Lower leg skin (tissue), 4 donors: ENCODE results near the gene CD200R1L. TPM values are rescaled to one million over a fixed set of nuclear protein-coding genes. Genes with fewer than 3 reads are reported as not detected.

Experiments used
- DNase-seq, 2 donors: peaks; one replicate each; pipeline ENCODE4 v3.0.0-alpha.2; 2019; ENCODE audit warnings: low spot score in 2 of 2
- H3K4me3 ChIP-seq: fragments of 200-600 bp; sonication (generic); 2 replicates; pipeline ENCODE4 v1.5.1; 2017; ENCODE audit warnings: mild to moderate bottlenecking, low read depth; ENCODE audit not compliant: poor library complexity, severe bottlenecking
- POLR2A ChIP-seq, 2 donors: fragments of 450-650 bp; IDR thresholded peaks; one replicate each; pipeline ENCODE4 v1.6.1; 2016 to 2017; ENCODE audit warnings: antibody characterized with exemption in 2 of 2, mild to moderate bottlenecking in 1 of 2, moderate library complexity in 1 of 2
- WGBS, 2 donors: methylation state at CpG; one replicate each; pipeline ENCODE4 v1.1.5; 2018; 5-methylcytosine and 5-hydroxymethylcytosine counted together
- intact Hi-C: fragments of 100-400 bp; cut with DNase I; formaldehyde crosslinking; loops from one replicate; pipeline ENCODE4 v1.15.0; 2023; ENCODE audit warnings: low total_unique reads
- total RNA-seq, 4 donors: library from RNA; depleted of rRNA; stranded (reverse); fragments of >200 nt; gene quantifications; one replicate each; pipeline ENCODE4 v1.1.0, GENCODE V29; 2016
- TF ChIP-seq, protein P1 (sequence below), 3 donors: fragments of 450-650 bp; IDR thresholded peaks; one replicate each; pipeline ENCODE4 v1.5.1; 2016; ENCODE audit warnings: antibody characterized with exemption in 3 of 3, mild to moderate bottlenecking in 3 of 3, moderate library complexity in 2 of 3

The CD200R1L gene
- total RNA-seq, 4 donors from 2014 or later: not detected

DNA sequence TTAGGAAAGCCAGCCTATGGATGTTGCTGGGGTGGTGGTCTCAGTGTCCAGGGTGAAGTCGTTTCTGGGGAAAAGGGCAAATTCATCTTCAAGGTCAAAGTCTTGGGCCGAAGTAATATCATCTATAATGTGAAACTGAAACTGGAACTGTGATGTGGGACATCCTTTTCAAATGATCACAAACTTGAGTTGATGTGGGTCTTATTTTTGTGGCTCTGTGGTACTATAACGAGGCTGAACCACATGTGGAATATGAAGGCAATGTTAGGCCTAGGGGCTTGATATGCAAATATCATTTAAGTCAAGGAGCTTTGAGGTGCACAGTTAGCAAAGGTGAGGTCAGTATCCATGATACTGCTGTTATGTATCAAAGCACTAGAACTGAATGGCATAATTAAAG, 1.5 kb upstream of the CD200R1L start:
- DNase-seq: no peak
- no peak overlapping the region for H3K4me3 ChIP-seq
- TF ChIP-seq POLR2A (IDR thresholded peaks at IDR 0.05): no peak
- TF ChIP-seq, protein P1, sequence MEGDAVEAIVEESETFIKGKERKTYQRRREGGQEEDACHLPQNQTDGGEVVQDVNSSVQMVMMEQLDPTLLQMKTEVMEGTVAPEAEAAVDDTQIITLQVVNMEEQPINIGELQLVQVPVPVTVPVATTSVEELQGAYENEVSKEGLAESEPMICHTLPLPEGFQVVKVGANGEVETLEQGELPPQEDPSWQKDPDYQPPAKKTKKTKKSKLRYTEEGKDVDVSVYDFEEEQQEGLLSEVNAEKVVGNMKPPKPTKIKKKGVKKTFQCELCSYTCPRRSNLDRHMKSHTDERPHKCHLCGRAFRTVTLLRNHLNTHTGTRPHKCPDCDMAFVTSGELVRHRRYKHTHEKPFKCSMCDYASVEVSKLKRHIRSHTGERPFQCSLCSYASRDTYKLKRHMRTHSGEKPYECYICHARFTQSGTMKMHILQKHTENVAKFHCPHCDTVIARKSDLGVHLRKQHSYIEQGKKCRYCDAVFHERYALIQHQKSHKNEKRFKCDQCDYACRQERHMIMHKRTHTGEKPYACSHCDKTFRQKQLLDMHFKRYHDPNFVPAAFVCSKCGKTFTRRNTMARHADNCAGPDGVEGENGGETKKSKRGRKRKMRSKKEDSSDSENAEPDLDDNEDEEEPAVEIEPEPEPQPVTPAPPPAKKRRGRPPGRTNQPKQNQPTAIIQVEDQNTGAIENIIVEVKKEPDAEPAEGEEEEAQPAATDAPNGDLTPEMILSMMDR (IDR thresholded peaks at IDR 0.05): no peak
- intact Hi-C loops: no loop called here
- 41 to 54% methylated on average over 3 of the region's 3 CpGs for WGBS, 2 donors

DNA sequence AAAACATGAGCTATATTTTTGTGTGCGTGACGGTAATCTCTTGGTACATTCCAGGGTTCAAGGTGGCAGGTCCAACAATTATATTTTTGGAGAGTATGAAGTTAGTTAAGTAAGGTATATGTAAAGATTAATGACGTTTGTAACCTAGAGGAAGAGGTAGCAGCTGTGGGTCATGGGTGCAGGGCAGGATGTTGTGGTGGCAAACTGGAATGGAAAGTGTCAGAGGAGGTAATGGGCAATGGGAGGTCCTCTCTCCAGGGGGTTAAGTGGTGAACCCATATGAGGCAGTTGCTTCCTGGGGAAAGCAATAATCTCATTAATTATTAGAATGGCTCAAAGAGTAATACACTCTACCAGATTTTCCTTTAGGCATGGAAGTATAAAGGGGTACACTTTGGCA, 1.0 kb upstream of the CD200R1L start:
- intact Hi-C loops: no loop called here
- H3K4me3 ChIP-seq: no peak overlapping the region
- 74 to 79% methylated on average over 3 of the region's 3 CpGs for WGBS, 2 donors
- no peak for DNase-seq
- TF ChIP-seq POLR2A (IDR thresholded peaks at IDR 0.05): no peak

DNA sequence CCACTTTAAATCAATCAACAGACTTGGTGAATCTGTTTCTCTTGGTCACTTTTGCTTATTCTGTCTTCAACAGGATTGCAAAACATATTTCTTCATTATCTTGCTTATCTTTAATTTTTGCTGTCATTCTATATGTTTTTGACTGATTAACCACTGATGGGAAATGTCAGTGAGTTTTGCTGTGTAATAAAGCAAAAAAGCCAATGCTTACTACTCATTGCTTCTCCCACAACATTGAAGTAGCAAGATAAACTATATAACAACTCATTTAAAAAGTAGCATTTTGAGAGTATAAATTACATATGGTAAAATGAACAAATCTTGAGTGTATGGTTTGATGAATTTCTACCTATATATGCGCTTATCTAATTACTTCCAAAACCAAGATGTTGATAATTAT, 892 bp downstream of the CD200R1L start:
- DNase-seq: no peak
- no peak for TF ChIP-seq POLR2A (IDR thresholded peaks at IDR 0.05)
- TF ChIP-seq, protein P1 (IDR thresholded peaks at IDR 0.05): no peak
- H3K4me3 ChIP-seq: no peak overlapping the region
- WGBS, 2 donors: 91 to 95% methylated on average over 1 of the region's 1 CpG
- intact Hi-C loops: no loop called here

DNA sequence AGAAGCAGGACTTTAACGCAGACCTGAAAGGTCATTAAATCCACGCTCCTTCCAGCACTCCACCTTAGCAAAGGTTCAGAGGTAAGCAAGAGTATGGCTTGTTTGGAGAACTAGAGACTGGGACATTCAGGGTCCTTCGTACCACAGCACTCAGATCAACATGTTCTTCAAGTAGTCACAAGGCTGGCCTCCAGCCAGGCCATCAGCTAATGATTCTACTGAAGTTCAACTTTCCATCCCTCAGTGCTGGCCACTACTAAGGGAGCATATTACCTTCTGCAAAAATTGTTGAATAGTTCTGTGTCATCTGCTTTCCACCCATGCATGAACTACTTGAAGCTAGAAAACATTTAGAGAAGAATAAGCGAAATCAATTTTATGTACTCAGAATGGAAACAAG, 17.6 kb downstream of the CD200R1L start:
- WGBS, 2 donors: 85 to 95% methylated on average over 4 of the region's 4 CpGs

DNA sequence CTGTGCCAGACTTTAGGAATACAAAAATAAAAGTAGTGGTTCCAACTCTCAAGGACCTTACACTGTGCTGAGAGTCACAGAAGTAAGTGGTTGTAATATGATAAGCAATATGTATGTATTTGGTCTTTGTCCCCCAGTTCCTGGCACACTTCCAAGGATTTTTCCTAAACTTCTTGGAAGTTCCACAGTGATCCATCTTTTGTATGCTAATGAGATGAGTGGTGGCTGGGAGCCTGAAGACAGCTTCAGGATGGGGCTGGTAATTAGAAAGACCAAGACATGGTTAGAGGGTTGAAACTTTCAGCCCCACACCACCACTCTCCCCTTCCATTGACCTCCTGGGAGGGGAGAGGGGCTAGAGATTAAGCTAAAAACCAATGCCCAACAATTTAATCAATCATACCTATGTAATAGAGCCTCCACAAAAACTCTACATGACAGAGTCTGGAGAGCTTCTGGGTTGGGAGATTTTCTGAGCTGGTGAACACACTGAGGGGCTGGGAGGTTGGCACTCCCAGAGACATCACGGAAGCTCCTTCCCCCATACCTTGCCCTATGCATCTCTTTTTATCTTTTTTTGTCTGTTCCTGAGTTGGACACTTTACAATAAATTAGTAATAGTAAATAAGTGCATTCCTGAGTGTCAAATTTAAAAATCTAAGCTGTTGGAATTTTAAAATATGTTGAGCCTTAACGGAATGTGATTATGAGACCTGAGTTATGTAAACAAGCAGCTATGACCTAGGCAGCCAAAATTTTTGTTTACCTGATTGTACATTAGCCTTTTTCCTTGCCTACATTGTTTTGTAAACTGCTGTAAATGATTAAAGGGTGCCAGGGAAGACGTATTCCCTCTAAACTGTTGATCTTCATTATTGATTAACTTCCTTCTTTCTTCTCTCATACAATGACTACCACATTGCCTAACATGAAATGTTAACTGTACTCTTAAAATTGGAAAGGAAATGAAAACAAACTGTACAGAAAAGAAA, 24.3 kb downstream of the CD200R1L start:
- intact Hi-C loops: no loop called here

More for the DNA sequence above, 17.6 kb downstream of the CD200R1L start:
- H3K4me3 ChIP-seq: no peak overlapping the region
- DNase-seq: no peak
- intact Hi-C loops: no loop called here
- no peak for TF ChIP-seq POLR2A (IDR thresholded peaks at IDR 0.05)
- TF ChIP-seq, protein P1 (IDR thresholded peaks at IDR 0.05): no peak

DNA sequence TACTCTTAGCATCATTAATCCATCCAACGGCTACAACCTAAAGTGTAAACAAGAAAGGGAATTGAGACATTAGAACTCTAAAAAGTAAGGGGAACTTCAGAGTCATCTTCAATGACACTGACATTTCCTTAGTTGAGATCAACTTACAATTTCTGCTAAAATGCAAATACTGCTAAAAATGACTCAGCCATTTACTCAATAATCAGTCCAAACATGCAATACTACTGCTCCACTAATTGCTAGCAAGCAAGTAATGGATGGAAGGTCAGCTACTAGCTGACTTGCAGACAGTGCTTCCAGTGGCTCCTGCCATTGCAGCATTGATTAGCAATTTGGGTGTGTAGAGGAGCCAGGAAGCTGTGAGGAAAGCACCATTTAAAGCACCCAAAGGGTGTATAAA, 28.4 kb downstream of the CD200R1L start:
- no peak for DNase-seq
- 73 to 85% methylated on average over 1 of the region's 1 CpG for WGBS, 2 donors
- no peak overlapping the region for H3K4me3 ChIP-seq
- intact Hi-C loops: loop anchor here (10.0 kb wide), 1 partner anchor 173 kb away; the partner anchor contains the start of gene CCDC80
- no peak for TF ChIP-seq POLR2A (IDR thresholded peaks at IDR 0.05)
- TF ChIP-seq, protein P1 (IDR thresholded peaks at IDR 0.05): no peak

More for the DNA sequence above, 24.3 kb downstream of the CD200R1L start:
- TF ChIP-seq, protein P1 (IDR thresholded peaks at IDR 0.05): no peak
- no peak for TF ChIP-seq POLR2A (IDR thresholded peaks at IDR 0.05)
- H3K4me3 ChIP-seq: no peak overlapping the region
- 48 to 60% methylated on average over 3 of the region's 3 CpGs for WGBS, 2 donors
- DNase-seq: no peak
